K562 (cell line): ENCODE data around the gene NOD1. TPM values are rescaled to one million over a fixed set of nuclear protein-coding genes. Genes with fewer than 3 reads are reported as not detected.

ENCODE experiments used
- CHD4 ChIP-seq: fragments of 200-600 bp; sonication (generic); IDR thresholded peaks from 3 replicates; pipeline ENCODE4 v1.6.1; 2012; ENCODE audit warnings: low read depth, mild to moderate bottlenecking, mixed read lengths, low read length, inconsistent platforms; ENCODE audit not compliant: insufficient read depth, insufficient replicate concordance, poor library complexity, severe bottlenecking
- ETS2 ChIP-seq: IDR thresholded peaks from 2 replicates; pipeline ENCODE4 v1.6.1; 2016; ENCODE audit warnings: borderline replicate concordance, missing genetic modification characterization, mild to moderate bottlenecking, moderate library complexity, missing compliant biosample characterization; ENCODE audit not compliant: poor library complexity, severe bottlenecking
- FOXM1 ChIP-seq, 2 experiments: fragments of 450-650 bp in 1 of 2; sonication (generic) in 1 of 2; formaldehyde crosslinking in 1 of 2; IDR thresholded peaks; 2 replicates each; pipeline versions ENCODE4 v1.6.1 to v1.9.0; 2017 to 2022; ENCODE audit warnings: low read depth in 2 of 2, mild to moderate bottlenecking in 2 of 2, missing genetic modification reagents in 1 of 2, moderate library complexity in 1 of 2
- GABPB2 ChIP-seq: fragments of 250-450 bp; sonication (Bioruptor Pico); conservative IDR thresholded peaks from 2 replicates; pipeline ENCODE4 v1.5.1; 2021; ENCODE audit warnings: mild to moderate bottlenecking
- HOMEZ ChIP-seq: fragments of 250-450 bp; sonication (Bioruptor Pico); IDR thresholded peaks from 2 replicates; pipeline ENCODE4 v1.4.0; 2020; ENCODE audit warnings: mild to moderate bottlenecking, moderate library complexity
- KHSRP ChIP-seq: fragments of 450-650 bp; IDR thresholded peaks from 2 replicates; pipeline ENCODE4 v1.6.1; 2017
- MAFF ChIP-seq: IDR thresholded peaks from 2 replicates; pipeline ENCODE4 v1.6.1; 2012; ENCODE audit warnings: low read length, improper control_type of control experiment
- MXD1 ChIP-seq: fragments of 250-450 bp; sonication (Bioruptor Pico); IDR thresholded peaks from 2 replicates; pipeline ENCODE4 v1.8.0; 2021; ENCODE audit warnings: borderline replicate concordance, mild to moderate bottlenecking, moderate library complexity; ENCODE audit not compliant: poor library complexity, severe bottlenecking
- PHF20 ChIP-seq: fragments of 450-650 bp; IDR thresholded peaks from 2 replicates; pipeline ENCODE4 v1.6.1; 2018; ENCODE audit not compliant: partially characterized antibody
- PRPF4 ChIP-seq: fragments of 200-400 bp; formaldehyde crosslinking; IDR thresholded peaks from one replicate; pipeline ENCODE4 v1.6.1; 2017; ENCODE audit warnings: low read length, low read depth, mild to moderate bottlenecking; ENCODE audit not compliant: insufficient read depth, poor library complexity, severe bottlenecking
- RAD51 ChIP-seq: fragments of 450-650 bp; IDR thresholded peaks from 2 replicates; pipeline ENCODE4 v1.7.1; 2016; ENCODE audit warnings: low read depth, mild to moderate bottlenecking, borderline replicate concordance
- SMAD4 ChIP-seq: fragments of 250-450 bp; sonication (Bioruptor Pico); conservative IDR thresholded peaks from 2 replicates; pipeline ENCODE4 v1.8.0; 2021; ENCODE audit warnings: inconsistent platforms, mild to moderate bottlenecking, moderate library complexity
- SMARCA4 ChIP-seq: fragments of 450-650 bp; IDR thresholded peaks from 2 replicates; pipeline ENCODE4 v1.6.1; 2016
- STAG1 ChIP-seq: sonication (generic); formaldehyde crosslinking; IDR thresholded peaks from 2 replicates; pipeline ENCODE4 v1.5.0; 2020; ENCODE audit warnings: missing genetic modification reagents, borderline replicate concordance
- XRCC3 ChIP-seq: fragments of 450-650 bp; IDR thresholded peaks from 2 replicates; pipeline ENCODE4 v1.6.1; 2017; ENCODE audit warnings: mild to moderate bottlenecking, moderate library complexity
- ZNF584 ChIP-seq: fragments of 200-800 bp; sonication (Bioruptor generic); IDR thresholded peaks from 2 replicates; pipeline ENCODE4 v1.6.1; 2016; ENCODE audit warnings: low read depth, mild to moderate bottlenecking, missing genetic modification characterization, missing compliant biosample characterization
- ZNF79 ChIP-seq: fragments of 250-450 bp; sonication (Bioruptor Pico); IDR thresholded peaks from 2 replicates; pipeline ENCODE4 v1.4.0; 2020; ENCODE audit warnings: low read depth, mild to moderate bottlenecking, moderate library complexity
- polyA plus RNA-seq, 8 experiments: library from polyadenylated mRNA; depleted of rRNA in 4 of 8; stranded (reverse) in 5 of 8; unstranded in 3 of 8; fragments of >200 nt; fragmentation: Nextera tagmentation in 2 of 8; fragmentation: Illumina TruSeq in 1 of 8; extraction: Ambion mirVana in 2 of 8; extraction: Trizol in 1 of 8; gene quantifications; 2 replicates each; pipeline versions ENCODE4 v1.2.1 to v1.2.3, GENCODE V29; 2011 to 2014; ENCODE audit warnings: inconsistent platforms in 1 of 8, missing spikeins in 1 of 8
- total RNA-seq, 7 experiments: library from RNA; depleted of rRNA in 6 of 7; stranded (reverse); fragments of >200 nt in 6 of 7; fragmentation: Illumina TruSeq in 2 of 7; extraction: Trizol in 2 of 7; gene quantifications; 2 replicates each; pipeline versions ENCODE4 v1.2.1 to v1.2.3, GENCODE V29; 2011 to 2021; ENCODE audit warnings: low replicate concordance in 1 of 7
- TF ChIP-seq, protein P1 (sequence below): sonication (generic); formaldehyde crosslinking; IDR thresholded peaks from 2 replicates; pipeline ENCODE4 v1.9.0; 2022; ENCODE audit warnings: mild to moderate bottlenecking, missing genetic modification reagents
- TF ChIP-seq, protein P2 (sequence below): IDR thresholded peaks from 2 replicates; pipeline ENCODE4 v1.6.1; 2011; ENCODE audit not compliant: insufficient read length; ENCODE audit errors: extremely low read depth
- TF ChIP-seq, protein P3 (sequence below): fragments of 450-650 bp; formaldehyde crosslinking; IDR thresholded peaks from 2 replicates; pipeline ENCODE4 v1.4.0; 2020; ENCODE audit warnings: mild to moderate bottlenecking, moderate library complexity

The NOD1 gene
- total and polyA plus RNA-seq, 9 of the 15 experiments (the other 6 are each of a cell fraction or from before 2014, with no cell fraction given) = 0.34 to 7.1 (median 4.7) TPM

GRCh38 chr7:30504301-30505173, 26.0 kb upstream of the NOD1 start, which contains the start of gene GGCT (continued):
- TF ChIP-seq MAFF (no peak), PHF20 (peak; percentile 40), CHD4 (no peak), XRCC3 (no peak), PRPF4 (no peak), ZNF79 (CRISPR knock-in tag) (no peak), HOMEZ (CRISPR knock-in tag) (no peak), ZNF584 (CRISPR knock-in tag) (no peak), RAD51 (no peak; the same call in 1 of the 2 replicates), FOXM1 (IDR thresholded peaks at IDR 0.05; ENCODE audit: low read depth) (no peak), FOXM1 (CRISPR knock-in tag; IDR thresholded peaks at IDR 0.05; ENCODE audit: low read depth) (no peak), ETS2 (tag) (no peak), SMARCA4 (peak; percentile 12; the same call in 1 of the 2 replicates), STAG1 (CRISPR knock-in tag) (no peak), MXD1 (CRISPR knock-in tag) (no peak), GABPB2 (CRISPR knock-in tag) (no peak), SMAD4 (CRISPR knock-in tag) (no peak), KHSRP (no peak)
- TF ChIP-seq, protein P1, sequence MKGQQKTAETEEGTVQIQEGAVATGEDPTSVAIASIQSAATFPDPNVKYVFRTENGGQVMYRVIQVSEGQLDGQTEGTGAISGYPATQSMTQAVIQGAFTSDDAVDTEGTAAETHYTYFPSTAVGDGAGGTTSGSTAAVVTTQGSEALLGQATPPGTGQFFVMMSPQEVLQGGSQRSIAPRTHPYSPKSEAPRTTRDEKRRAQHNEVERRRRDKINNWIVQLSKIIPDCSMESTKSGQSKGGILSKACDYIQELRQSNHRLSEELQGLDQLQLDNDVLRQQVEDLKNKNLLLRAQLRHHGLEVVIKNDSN (CRISPR knock-in tag) = peak; percentile 53
- TF ChIP-seq, protein P2, sequence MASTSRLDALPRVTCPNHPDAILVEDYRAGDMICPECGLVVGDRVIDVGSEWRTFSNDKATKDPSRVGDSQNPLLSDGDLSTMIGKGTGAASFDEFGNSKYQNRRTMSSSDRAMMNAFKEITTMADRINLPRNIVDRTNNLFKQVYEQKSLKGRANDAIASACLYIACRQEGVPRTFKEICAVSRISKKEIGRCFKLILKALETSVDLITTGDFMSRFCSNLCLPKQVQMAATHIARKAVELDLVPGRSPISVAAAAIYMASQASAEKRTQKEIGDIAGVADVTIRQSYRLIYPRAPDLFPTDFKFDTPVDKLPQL = no peak
- TF ChIP-seq, protein P3, sequence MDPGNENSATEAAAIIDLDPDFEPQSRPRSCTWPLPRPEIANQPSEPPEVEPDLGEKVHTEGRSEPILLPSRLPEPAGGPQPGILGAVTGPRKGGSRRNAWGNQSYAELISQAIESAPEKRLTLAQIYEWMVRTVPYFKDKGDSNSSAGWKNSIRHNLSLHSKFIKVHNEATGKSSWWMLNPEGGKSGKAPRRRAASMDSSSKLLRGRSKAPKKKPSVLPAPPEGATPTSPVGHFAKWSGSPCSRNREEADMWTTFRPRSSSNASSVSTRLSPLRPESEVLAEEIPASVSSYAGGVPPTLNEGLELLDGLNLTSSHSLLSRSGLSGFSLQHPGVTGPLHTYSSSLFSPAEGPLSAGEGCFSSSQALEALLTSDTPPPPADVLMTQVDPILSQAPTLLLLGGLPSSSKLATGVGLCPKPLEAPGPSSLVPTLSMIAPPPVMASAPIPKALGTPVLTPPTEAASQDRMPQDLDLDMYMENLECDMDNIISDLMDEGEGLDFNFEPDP (CRISPR knock-in tag) = no peak
